Effector memory CD8-positive, alpha-beta T cell (primary cell): ENCODE measurements around the gene SMTNL1.

Experiments
- ATAC-seq: fragments of 150-1000 bp; cut with Tn5 transposase; replicated peaks from 2 replicates; pipeline ENCODE4 v1.10.0; 2021; ENCODE audit warnings: mild to moderate bottlenecking, moderate library complexity
- DNase-seq, 3 experiments: peaks; one replicate each; pipeline ENCODE4 v3.0.0; 2021
- H3K27ac Mint-ChIP-seq, 2 donors: one replicate each; pipeline ENCODE4 v1.8.0; 2022; ENCODE audit warnings: mild to moderate bottlenecking in 2 of 2, mixed read lengths in 2 of 2, moderate library complexity in 2 of 2
- H3K27me3 Mint-ChIP-seq, 2 donors: one replicate each; pipeline ENCODE4 v1.8.0; 2022; ENCODE audit warnings: mixed read lengths in 2 of 2
- H3K36me3 Mint-ChIP-seq: one replicate; pipeline ENCODE4 v1.8.0; 2022; ENCODE audit warnings: mild to moderate bottlenecking, moderate library complexity, mixed read lengths; ENCODE audit not compliant: insufficient read depth
- H3K4me1 Mint-ChIP-seq, 2 donors: one replicate each; pipeline ENCODE4 v1.8.0; 2022; ENCODE audit warnings: low read depth in 2 of 2, mixed read lengths in 2 of 2
- H3K4me3 Mint-ChIP-seq, 2 donors: one replicate each; pipeline ENCODE4 v1.8.0; 2022; ENCODE audit warnings: mild to moderate bottlenecking in 2 of 2, mixed read lengths in 2 of 2, moderate library complexity in 2 of 2
- H3K9me3 Mint-ChIP-seq, 2 donors: one replicate each; pipeline ENCODE4 v1.8.0; 2022; ENCODE audit warnings: mixed read lengths in 2 of 2

The SMTNL1 gene

DNA sequence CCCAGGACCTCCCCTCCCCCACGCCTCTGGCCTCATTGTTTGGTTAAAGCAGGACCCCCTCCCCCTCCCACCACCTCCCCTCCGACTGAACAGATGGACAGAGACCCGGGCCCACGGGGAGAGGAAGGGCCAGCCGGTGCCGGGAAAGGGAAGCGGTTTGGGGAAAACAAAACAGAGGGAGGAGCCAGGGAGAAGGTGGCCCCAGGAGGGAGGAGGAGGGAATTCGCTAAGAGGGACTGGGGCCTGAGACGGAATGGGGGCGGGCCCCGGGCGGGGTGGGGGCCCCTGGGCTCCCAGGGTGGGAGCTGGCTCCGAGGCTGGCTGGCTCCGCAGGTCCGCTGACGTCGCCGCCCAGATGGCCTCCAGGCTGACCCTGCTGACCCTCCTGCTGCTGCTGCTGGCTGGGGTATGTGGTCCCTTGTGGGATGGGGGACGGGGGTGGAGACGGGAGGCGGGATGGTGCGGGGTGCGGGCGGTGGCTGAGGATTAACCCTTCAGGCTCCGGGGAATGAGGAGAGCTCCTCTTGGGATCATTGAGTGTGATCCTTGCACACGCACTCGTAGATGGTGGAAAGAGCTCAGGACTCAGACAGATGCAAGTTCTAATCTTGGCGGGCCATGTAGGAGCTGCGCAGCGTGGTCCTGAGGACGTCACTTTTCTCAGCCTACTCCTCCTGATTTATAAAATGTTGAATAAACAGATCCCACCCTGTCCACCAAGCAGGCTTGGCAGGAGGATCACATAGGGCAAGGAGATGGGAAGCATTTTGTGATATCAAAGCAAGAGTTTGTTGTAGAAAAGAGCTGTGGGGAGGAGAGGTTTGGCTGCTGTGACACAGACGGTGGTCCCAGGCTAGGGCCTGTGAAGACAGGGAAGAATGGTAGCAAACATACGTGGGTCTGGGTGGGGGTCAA lies 60.8 kb downstream of the SMTNL1 start:
- no peaks in the 10 kb centered on the region for H3K4me1 Mint-ChIP-seq
- H3K4me3 Mint-ChIP-seq = peak overlapping the region in 1 of 2 donors; percentile 12
- H3K9me3 Mint-ChIP-seq = no peaks in the 10 kb centered on the region
- ATAC-seq = no peak
- H3K36me3 Mint-ChIP-seq = peaks cover 3% of the 10 kb centered on the region
- no peak overlapping the region for H3K27ac Mint-ChIP-seq
- H3K27me3 Mint-ChIP-seq = peaks cover 59 to 82% of the 10 kb centered on the region in 2 donors
- no peak for DNase-seq

DNA sequence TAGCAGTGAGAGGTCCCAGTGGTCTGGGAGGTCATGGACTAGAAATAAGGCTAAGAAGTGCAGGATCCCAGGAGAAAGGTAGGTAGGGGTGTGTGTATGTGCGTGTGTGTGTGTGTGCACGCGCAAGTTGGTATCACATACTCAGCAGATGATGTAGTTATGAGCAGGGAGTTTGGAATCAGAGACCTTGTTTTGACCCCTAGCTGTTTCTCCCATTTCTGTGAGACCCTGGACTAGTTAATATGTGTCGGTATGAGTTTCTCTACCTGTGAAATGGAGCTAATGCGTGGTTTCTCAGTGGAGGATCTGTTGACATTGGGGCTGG lies 61.4 kb downstream of the SMTNL1 start:
- H3K9me3 Mint-ChIP-seq = no peaks in the 10 kb centered on the region
- ATAC-seq (no peak), DNase-seq (no peak)
- no peak overlapping the region for H3K27ac Mint-ChIP-seq
- H3K4me1 Mint-ChIP-seq = no peaks in the 10 kb centered on the region
- H3K27me3 Mint-ChIP-seq = peaks cover 59 to 78% of the 10 kb centered on the region in 2 donors
- no peak overlapping the region for H3K4me3 Mint-ChIP-seq
- peaks cover 3% of the 10 kb centered on the region for H3K36me3 Mint-ChIP-seq

DNA sequence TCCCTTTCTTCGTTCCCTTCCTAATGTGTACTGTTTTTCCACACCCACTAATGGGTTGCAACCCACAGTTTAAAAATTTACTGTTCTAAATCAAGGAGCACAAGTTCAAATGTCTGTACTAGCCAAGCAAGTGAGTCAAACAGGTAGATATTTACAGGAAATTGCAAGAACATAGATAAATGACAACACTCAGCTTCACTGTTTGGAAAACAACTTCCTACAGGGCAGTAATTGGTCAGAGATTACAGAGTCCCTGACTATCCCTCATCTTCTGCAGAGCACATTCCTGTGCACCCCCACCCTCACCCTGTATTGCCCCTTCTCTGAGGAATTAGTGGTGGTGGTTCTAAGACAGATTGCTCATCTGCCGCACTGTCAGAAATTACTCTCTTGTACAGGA lies 62.0 kb downstream of the SMTNL1 start:
- Mint-ChIP-seq H3K9me3 (no peaks in the 10 kb centered on the region), H3K27ac (no peak overlapping the region), H3K4me1 (no peaks in the 10 kb centered on the region), H3K4me3 (no peak overlapping the region), H3K27me3 (peaks cover 59 to 72% of the 10 kb centered on the region in 2 donors), H3K36me3 (peaks cover 3% of the 10 kb centered on the region)
- no peak for DNase-seq
- ATAC-seq = no peak
